Testis (tissue), 3 donors: ENCODE data around the gene SENP5. TPM values are rescaled to one million over a fixed set of nuclear protein-coding genes. Genes with fewer than 3 reads are reported as not detected.
"Not testable (repeated sequence)": the region's sequence is repeated elsewhere in the genome, so short reads cannot be mapped to it uniquely, and the experiment has no call there.

Experiments
- DNase-seq: peaks from one replicate; pipeline ENCODE4 v3.0.0-alpha.2; 2019
- H3K27ac ChIP-seq, 2 donors: fragments of 200-600 bp; sonication (generic); one replicate each; pipeline ENCODE4 v1.5.1; 2019
- H3K27me3 ChIP-seq: fragments of 200-600 bp; sonication (generic); one replicate; pipeline ENCODE4 v1.5.1; 2019
- H3K36me3 ChIP-seq: fragments of 200-600 bp; sonication (generic); one replicate; pipeline ENCODE4 v1.5.1; 2017; ENCODE audit warnings: low read depth; ENCODE audit errors: missing control alignments
- H3K4me1 ChIP-seq: fragments of 200-600 bp; sonication (generic); one replicate; pipeline ENCODE4 v1.5.1; 2019
- H3K4me3 ChIP-seq, 2 donors: fragments of 200-600 bp; sonication (generic); one replicate each; pipeline ENCODE4 v1.5.1; 2017 to 2019
- H3K9me3 ChIP-seq: fragments of 200-600 bp; sonication (generic); one replicate; pipeline ENCODE4 v1.5.1; 2017
- CTCF ChIP-seq, 3 experiments: fragments of 450-650 bp in 2 of 3; fragments of 200-600 bp in 1 of 3; sonication (generic) in 1 of 3; IDR thresholded peaks; one replicate each; pipeline ENCODE4 v1.5.1; 2016 to 2019; ENCODE audit warnings: antibody characterized with exemption in 3 of 3, mild to moderate bottlenecking in 2 of 3, moderate library complexity in 1 of 3
- POLR2A ChIP-seq: fragments of 450-650 bp; IDR thresholded peaks from one replicate; pipeline ENCODE4 v1.6.1; 2017; ENCODE audit warnings: antibody characterized with exemption, mild to moderate bottlenecking, moderate library complexity
- WGBS, 2 donors: methylation state at CpG; one replicate each; pipeline ENCODE4 v1.1.5; 2018; 5-methylcytosine and 5-hydroxymethylcytosine counted together
- intact Hi-C: fragments of 100-400 bp; cut with DNase I; formaldehyde crosslinking; loops from one replicate; pipeline ENCODE4 v1.15.1; 2023; ENCODE audit warnings: low total_unique reads
- polyA plus RNA-seq: library from polyadenylated mRNA; stranded (reverse); fragments of 350-450 nt; fragmentation: Illumina TruSeq; extraction: RNeasy Lipid Tissue Mini Kit (QIAGEN cat#74804); gene quantifications from one replicate; pipeline ENCODE4 v1.2.3, GENCODE V29; 2014; ENCODE audit warnings: low read depth, low replicate concordance; ENCODE audit not compliant: insufficient read depth
- total RNA-seq, 2 donors: library from RNA; depleted of rRNA; stranded (reverse); fragments of >200 nt; gene quantifications; one replicate each; pipeline ENCODE4 v1.2.3, GENCODE V29; 2016

SENP5 gene
- total and polyA plus RNA-seq, 3 donors from 2014 or later: 40.9 to 83.9 (median 76.8) TPM

- no peaks in the 10 kb centered on the region for H3K27me3 ChIP-seq
- no peak for TF ChIP-seq CTCF (IDR thresholded peaks at IDR 0.05)
- TF ChIP-seq POLR2A: no peak
- 77 to 78% methylated on average over 11 of the region's 11 CpGs for WGBS, 2 donors
- no peaks in the 10 kb centered on the region for H3K36me3 ChIP-seq
- intact Hi-C loops: no loop called here
- H3K4me3 ChIP-seq: no peak overlapping the region
- DNase-seq: no peak
- no peak overlapping the region for H3K27ac ChIP-seq
- H3K4me1 ChIP-seq: no peaks in the 10 kb centered on the region
- no peaks in the 10 kb centered on the region for H3K9me3 ChIP-seq
These were observed 18.5 kb upstream of the SENP5 start for GRCh38 chr3:196849180-196849741.

DNA sequence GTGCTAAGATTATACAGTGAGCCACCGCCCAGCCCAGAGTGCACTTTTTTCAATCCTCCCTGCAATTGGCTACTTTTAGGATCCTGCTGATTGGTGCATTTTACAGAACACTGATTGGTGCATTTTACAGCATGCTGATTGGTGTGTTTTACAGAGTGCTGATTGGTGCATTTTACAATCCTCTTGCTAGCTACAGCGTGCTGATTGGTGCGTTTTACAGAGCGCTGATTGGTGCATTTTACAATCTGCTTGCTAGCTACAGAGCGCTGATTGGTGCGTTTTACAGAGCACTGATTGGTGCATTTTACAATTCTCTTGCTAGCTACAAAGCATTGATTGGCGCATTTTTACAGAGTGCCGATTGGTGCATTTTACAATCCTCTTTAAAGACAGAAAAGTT, 4.7 kb upstream of the SENP5 start:
- H3K4me3 ChIP-seq, intact Hi-C loops, H3K4me1 ChIP-seq, H3K9me3 ChIP-seq, H3K27me3 ChIP-seq, H3K27ac ChIP-seq, H3K36me3 ChIP-seq: not testable (repeated sequence)
- DNase-seq: peak; percentile 40
- WGBS, 2 donors: 91 to 92% methylated on average over 8 of the region's 8 CpGs

DNA sequence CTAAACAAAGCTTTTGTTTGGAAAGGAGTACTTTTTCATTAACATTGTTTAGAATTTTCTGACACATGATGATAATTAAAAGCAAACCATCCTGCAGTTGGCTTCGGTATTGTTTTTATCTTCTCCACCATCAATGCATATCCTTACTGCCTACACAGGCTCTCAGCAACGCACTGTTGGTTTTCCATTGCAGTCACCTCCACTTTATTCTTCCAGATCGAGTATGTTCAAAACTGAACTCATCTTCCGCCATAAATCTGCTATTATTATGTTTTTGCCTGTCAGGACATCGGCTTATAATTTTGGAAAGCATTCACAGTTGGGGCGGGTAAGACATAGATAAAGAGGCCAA, 589 bp upstream of the SENP5 start:
- WGBS, 2 donors: 21 to 22% methylated on average over 6 of the region's 6 CpGs

GRCh38 chr3:196868297-196868661, 559 bp downstream of the SENP5 start:
- Histone ChIP-seq H3K27ac (peak overlapping the region; percentile 84 to 86), H3K36me3 (no peaks in the 10 kb centered on the region), H3K4me1 (peaks cover 16% of the 10 kb centered on the region), H3K27me3 (no peaks in the 10 kb centered on the region), H3K9me3 (no peaks in the 10 kb centered on the region), H3K4me3 (peak overlapping the region; percentile 85 to 95)
- 0% methylated on average over 29 of the region's 29 CpGs for WGBS, 2 donors
- peak; percentile 26 for DNase-seq
- intact Hi-C loops: no loop called here
- TF ChIP-seq POLR2A: no peak
- TF ChIP-seq CTCF (IDR thresholded peaks at IDR 0.05): no peak

More for the DNA sequence above, 589 bp upstream of the SENP5 start:
- DNase-seq: no peak
- TF ChIP-seq CTCF (IDR thresholded peaks at IDR 0.05): no peak
- no peak for TF ChIP-seq POLR2A
- Histone ChIP-seq H3K36me3 (no peaks in the 10 kb centered on the region), H3K27me3 (no peaks in the 10 kb centered on the region), H3K27ac (peak overlapping the region; percentile 75 to 84), H3K9me3 (no peaks in the 10 kb centered on the region), H3K4me1 (peaks cover 16% of the 10 kb centered on the region), H3K4me3 (peak overlapping the region; percentile 85 to 95)
- intact Hi-C loops: no loop called here

- Histone ChIP-seq H3K27me3 (no peaks in the 10 kb centered on the region), H3K36me3 (no peaks in the 10 kb centered on the region), H3K9me3 (no peaks in the 10 kb centered on the region), H3K4me1 (peaks cover 12% of the 10 kb centered on the region), H3K27ac (no peak overlapping the region), H3K4me3 (no peak overlapping the region)
- no peak for TF ChIP-seq CTCF (IDR thresholded peaks at IDR 0.05)
- TF ChIP-seq POLR2A: no peak
- 87 to 91% methylated on average over 4 of the region's 4 CpGs for WGBS, 2 donors
- no peak for DNase-seq
- intact Hi-C loops: no loop called here
These were observed 4.6 kb downstream of the SENP5 start for GRCh38 chr3:196872316-196872715.

DNA sequence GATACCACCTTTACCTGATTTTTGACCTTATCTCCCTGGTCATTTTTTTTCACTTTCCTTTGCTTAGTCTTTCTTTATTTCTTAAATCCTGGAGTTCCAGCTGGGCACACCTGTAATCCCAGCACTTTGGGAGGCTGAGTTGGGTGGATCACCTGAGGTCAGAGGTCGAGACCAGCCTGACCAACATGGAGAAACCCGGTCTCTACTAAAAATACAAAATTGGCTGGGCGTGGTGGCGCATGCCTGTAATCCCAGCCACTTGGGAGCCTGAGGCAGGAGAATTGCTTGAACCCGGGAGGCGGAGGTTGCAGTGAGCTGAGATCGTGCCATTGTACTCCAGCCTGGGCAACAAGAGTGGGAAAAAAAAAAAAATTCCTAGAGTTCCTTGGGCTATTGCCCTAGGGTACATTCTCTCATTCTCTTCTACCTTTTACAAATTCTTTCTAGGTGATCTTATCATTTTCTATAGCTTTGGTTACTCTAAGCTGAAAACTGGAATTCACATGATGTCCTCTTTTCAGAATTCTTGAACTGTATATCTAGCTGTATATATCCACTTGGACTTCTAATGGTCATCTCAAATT, 6.9 kb downstream of the SENP5 start:
- H3K9me3 ChIP-seq, H3K27me3 ChIP-seq, H3K36me3 ChIP-seq, H3K4me1 ChIP-seq, H3K27ac ChIP-seq, DNase-seq, H3K4me3 ChIP-seq: not testable (repeated sequence)
- intact Hi-C loops: loop anchor here (5.0 kb wide), 1 partner anchor 68 kb away; the partner anchor contains the start of gene NCBP2
- 90 to 97% methylated on average over 7 of the region's 7 CpGs for WGBS, 2 donors
